Fibroblast of skin of abdomen (primary cell): ENCODE data around the gene COA6.

Experiments used
- DNase-seq: peaks from one replicate; pipeline ENCODE4 v3.0.0-alpha.2; 2013

Gene COA6

DNA sequence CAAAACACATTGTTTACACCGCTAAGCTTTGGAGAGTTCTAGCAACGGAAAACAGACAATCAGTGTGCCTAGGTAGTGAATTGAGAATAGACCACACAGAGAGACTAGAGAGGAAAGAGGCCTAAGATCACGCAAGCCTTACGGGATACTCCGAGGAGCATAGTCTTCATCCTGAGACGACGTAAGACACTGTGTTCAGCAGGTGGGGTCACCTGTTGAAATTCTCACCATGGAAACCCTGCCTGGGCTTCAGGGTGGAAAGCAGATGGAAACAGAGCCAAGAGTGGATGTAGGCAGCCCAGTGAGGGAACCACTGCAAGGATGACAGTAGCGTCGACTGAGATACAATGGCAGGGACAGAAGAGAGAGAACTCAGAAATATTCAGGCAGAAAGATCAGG lies 40.2 kb downstream of the COA6 start:
- no peak for DNase-seq

GRCh38 chr1:234413990-234414389 lies 40.7 kb downstream of the COA6 start:
- no peak for DNase-seq

DNA sequence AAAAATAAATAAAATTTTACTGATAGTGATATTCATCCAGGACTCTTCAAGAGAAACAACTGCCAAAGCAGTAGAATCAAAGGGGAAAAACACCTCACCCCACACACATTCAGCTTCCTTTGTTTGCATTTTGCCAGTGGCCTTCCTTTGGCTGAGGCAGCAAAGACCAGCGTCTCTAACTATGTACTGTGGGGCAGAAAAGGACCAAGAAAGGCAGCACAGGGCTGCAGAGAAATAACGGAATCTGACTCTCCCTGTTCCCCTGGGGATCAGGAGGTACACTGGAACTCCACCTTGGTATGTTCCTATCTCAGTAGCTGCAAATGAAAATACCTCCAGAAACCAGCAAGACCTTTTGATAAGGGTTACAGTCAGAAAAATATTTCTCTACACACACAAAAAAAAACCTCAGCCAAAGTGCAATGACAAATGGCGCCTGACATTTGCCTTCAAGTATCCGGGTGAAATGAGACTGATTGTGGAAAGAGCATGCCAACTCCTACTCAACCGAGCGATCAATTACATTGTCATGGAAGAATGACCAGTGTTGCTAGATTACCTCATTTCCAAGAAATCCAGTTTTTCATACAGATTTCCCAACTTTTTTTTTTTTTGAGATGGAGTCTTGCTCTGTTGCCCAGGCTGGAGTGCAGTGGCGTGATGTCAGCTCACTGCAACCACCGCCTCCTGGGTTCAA lies 54.8 kb downstream of the COA6 start:
- no peak for DNase-seq

GRCh38 chr1:234429434-234429806 lies 56.2 kb downstream of the COA6 start:
- DNase-seq, result no peak

- DNase-seq, result no peak
These were observed 57.4 kb downstream of the COA6 start for GRCh38 chr1:234430691-234431090.

- DNase-seq, result no peak
These were observed 58.0 kb downstream of the COA6 start for GRCh38 chr1:234431255-234431654.

GRCh38 chr1:234433563-234434285 lies 60.5 kb downstream of the COA6 start:
- DNase-seq, result peak; percentile 32
